Measurements from ENCODE around the gene SLC12A1.

SLC12A1 gene

DNA sequence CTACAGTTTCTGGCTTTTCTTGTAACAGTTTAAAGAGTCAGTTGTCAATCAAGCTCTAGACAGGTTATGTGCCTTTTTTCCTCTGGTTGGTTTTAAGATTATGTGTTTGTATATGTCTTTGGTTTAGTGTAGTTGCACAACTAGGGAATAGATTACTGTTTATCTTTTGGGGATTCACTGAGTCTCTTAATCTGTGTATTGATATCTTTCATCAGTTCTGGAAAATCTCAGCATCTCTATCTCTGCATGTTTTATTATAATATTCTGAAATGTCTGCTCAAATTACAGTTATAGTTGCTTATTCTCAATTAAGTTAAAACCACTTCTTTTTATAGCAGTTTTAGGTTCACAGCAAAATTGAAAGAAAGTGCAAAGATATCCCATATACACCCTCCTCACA, 139.4 kb downstream of the SLC12A1 start:
- no peak overlapping the region for H3K27ac ChIP-seq (ENCODE audit: low read depth, low read length)
- H4K20me1 ChIP-seq (ENCODE audit: control insufficient read depth, insufficient read depth, low read depth, low read length) = no peaks in the 10 kb centered on the region; the same call in 1 of the 2 replicates
- H3K79me2 ChIP-seq (ENCODE audit: control insufficient read depth, low read length) = no peaks in the 10 kb centered on the region
- TF ChIP-seq, protein P1, sequence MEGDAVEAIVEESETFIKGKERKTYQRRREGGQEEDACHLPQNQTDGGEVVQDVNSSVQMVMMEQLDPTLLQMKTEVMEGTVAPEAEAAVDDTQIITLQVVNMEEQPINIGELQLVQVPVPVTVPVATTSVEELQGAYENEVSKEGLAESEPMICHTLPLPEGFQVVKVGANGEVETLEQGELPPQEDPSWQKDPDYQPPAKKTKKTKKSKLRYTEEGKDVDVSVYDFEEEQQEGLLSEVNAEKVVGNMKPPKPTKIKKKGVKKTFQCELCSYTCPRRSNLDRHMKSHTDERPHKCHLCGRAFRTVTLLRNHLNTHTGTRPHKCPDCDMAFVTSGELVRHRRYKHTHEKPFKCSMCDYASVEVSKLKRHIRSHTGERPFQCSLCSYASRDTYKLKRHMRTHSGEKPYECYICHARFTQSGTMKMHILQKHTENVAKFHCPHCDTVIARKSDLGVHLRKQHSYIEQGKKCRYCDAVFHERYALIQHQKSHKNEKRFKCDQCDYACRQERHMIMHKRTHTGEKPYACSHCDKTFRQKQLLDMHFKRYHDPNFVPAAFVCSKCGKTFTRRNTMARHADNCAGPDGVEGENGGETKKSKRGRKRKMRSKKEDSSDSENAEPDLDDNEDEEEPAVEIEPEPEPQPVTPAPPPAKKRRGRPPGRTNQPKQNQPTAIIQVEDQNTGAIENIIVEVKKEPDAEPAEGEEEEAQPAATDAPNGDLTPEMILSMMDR (IDR thresholded peaks at IDR 0.05; ENCODE audit: low read depth, low read length, poor library complexity, severe bottlenecking) = no peak
- no peak for TF ChIP-seq EZH2phosphoT487 (IDR thresholded peaks at IDR 0.05; ENCODE audit: borderline replicate concordance, low read length)
- peaks cover 42% of the 10 kb centered on the region for H3F3A ChIP-seq (ENCODE audit: control insufficient read depth, insufficient read depth)
- H3K27me3 ChIP-seq (ENCODE audit: control insufficient read depth, low read length) = no peaks in the 10 kb centered on the region
- peaks cover 31% of the 10 kb centered on the region for H3K36me3 ChIP-seq (ENCODE audit: control insufficient read depth, low read length)
- H3K4me2 ChIP-seq (ENCODE audit: low read length) = no peak overlapping the region
- H3K9me3 ChIP-seq (ENCODE audit: control insufficient read depth, insufficient read depth, low read length) = no peaks in the 10 kb centered on the region
- no peak overlapping the region for H3K4me3 ChIP-seq (ENCODE audit: low read length)
- no peaks in the 10 kb centered on the region for H3K4me1 ChIP-seq (ENCODE audit: control insufficient read depth, low read length)
- H3K9me2 ChIP-seq (replicated peaks; ENCODE audit: control insufficient read depth, low read length) = no peaks in the 10 kb centered on the region

DNA sequence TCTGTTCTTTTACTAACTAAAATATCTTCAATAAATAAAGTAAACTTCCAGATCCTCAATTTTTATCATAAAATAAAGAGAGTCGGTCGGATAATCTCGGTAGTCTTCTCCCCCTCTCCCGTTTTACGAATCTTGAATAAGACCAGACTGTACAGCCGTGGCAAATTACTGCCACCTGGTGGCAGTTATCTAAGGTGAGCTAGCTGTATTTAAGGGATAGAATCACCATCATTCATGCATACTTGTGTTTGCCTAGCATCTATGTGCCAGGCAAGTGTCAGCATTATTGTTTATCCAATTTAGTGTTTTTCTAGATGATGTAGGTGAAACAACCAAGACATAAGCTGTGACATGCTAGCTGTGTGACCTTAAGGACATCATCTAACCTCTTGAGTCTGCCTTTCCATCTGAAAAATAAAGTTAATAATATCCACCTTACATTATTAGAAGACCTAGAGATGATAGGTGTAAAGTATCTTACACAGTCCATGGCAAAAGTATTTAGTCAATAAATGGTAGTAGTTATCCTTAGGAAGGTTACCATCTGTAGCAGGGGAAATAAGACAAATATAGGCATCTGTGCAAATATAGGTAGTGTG, 146.5 kb downstream of the SLC12A1 start:
- Histone ChIP-seq H3K27ac (ENCODE audit: low read depth, low read length) (no peak overlapping the region), H3K36me3 (ENCODE audit: control insufficient read depth, low read length) (no peaks in the 10 kb centered on the region), H3K4me3 (ENCODE audit: low read length) (no peak overlapping the region), H3F3A (ENCODE audit: control insufficient read depth, insufficient read depth) (0 out of 2 replicates have a peak, but pooled peaks cover under 1% of the 10 kb centered on the region), H4K20me1 (ENCODE audit: control insufficient read depth, insufficient read depth, low read depth, low read length) (0 out of 2 replicates have a peak, but pooled peaks cover 3% of the 10 kb centered on the region), H3K79me2 (ENCODE audit: control insufficient read depth, low read length) (no peaks in the 10 kb centered on the region), H3K9me3 (ENCODE audit: control insufficient read depth, insufficient read depth, low read length) (no peaks in the 10 kb centered on the region), H3K9me2 (replicated peaks; ENCODE audit: control insufficient read depth, low read length) (no peaks in the 10 kb centered on the region), H3K4me1 (ENCODE audit: control insufficient read depth, low read length) (no peaks in the 10 kb centered on the region), H3K27me3 (ENCODE audit: control insufficient read depth, low read length) (no peaks in the 10 kb centered on the region), H3K4me2 (ENCODE audit: low read length) (no peak overlapping the region)
- TF ChIP-seq, protein P1 (IDR thresholded peaks at IDR 0.05; ENCODE audit: low read depth, low read length, poor library complexity, severe bottlenecking) = peak; percentile 82
- no peak for TF ChIP-seq EZH2phosphoT487 (IDR thresholded peaks at IDR 0.05; ENCODE audit: borderline replicate concordance, low read length)

Measured in DOHH2 (cell line).